Kidney epithelial cell (primary cell): Measurements from ENCODE around the gene CYBB. TPM values are rescaled to one million over a fixed set of nuclear protein-coding genes. Genes with fewer than 3 reads are reported as not detected.

Experiments
- DNase-seq: peaks from one replicate; pipeline ENCODE4 v3.0.0-alpha.2; 2010; ENCODE audit warnings: low read depth
- H3K27me3 ChIP-seq: 2 replicates; pipeline ENCODE4 v1.6.0; 2011; ENCODE audit warnings: low read length; ENCODE audit not compliant: control insufficient read depth, insufficient read depth
- H3K36me3 ChIP-seq: 2 replicates; pipeline ENCODE4 v1.5.1; 2011; ENCODE audit warnings: low read length; ENCODE audit not compliant: control insufficient read depth, insufficient read depth
- H3K4me3 ChIP-seq: 2 replicates; pipeline ENCODE4 v1.5.1; 2011; ENCODE audit warnings: low read depth, mild to moderate bottlenecking, control low read depth, low read length
- CTCF ChIP-seq: IDR thresholded peaks from 2 replicates; pipeline ENCODE4 v1.5.1; 2011; ENCODE audit warnings: mild to moderate bottlenecking, moderate library complexity, low read length, control low read depth, inconsistent platforms; ENCODE audit not compliant: insufficient read depth, poor library complexity, severe bottlenecking
- total RNA-seq: library from RNA; depleted of rRNA; stranded (reverse); fragments of >200 nt; gene quantifications from 2 replicates; pipeline ENCODE4 v1.2.3, GENCODE V29; 2015

CYBB gene
- total RNA-seq, 1 donor from 2014 or later, result 0.38 TPM

DNA sequence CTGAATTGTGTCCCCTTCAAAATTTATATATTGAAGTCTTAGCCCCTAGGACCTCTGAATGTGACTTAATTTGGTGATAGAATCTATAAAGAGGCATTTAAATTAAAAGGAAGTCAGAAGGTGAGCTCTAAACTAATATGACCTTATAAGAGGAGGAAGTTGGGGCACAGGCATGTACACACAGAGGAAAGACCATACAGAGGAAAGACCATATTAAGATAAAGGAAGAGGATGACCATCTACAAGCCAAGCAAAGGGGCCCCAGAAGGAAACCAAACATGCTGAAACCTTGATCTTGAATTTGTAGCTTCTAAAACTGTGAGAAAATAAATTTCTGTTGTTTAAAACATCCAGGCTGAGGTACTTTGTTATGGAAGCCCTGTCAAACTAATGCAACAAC is 26.9 kb upstream of the CYBB start:
- H3K4me3 ChIP-seq, result no peak overlapping the region
- DNase-seq, result no peak
- H3K36me3 ChIP-seq, result no peaks in the 10 kb centered on the region
- no peak for TF ChIP-seq CTCF
- no peaks in the 10 kb centered on the region for H3K27me3 ChIP-seq

DNA sequence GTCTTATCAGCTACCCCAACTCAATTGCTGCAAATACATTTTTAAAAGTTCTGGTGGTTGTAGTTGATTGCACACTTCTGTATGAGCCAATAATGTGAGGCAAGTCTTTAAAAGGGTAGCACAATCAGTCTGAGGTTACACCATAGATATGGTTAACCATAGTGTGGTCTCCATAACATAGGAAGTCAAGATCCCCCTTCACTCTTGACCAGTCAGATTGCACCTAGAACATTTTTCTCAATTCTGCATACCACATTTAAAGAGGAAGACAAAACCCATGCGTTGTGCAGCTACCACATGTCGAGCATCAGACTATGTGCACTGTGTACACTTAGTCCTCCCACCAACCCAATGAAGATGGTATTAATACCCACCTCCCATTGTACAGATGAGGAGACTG is 26.5 kb upstream of the CYBB start:
- Histone ChIP-seq H3K4me3 (no peak overlapping the region), H3K36me3 (no peaks in the 10 kb centered on the region), H3K27me3 (no peaks in the 10 kb centered on the region)
- TF ChIP-seq CTCF, result no peak
- no peak for DNase-seq

GRCh38 chrX:37754516-37754915 is 25.3 kb upstream of the CYBB start:
- TF ChIP-seq CTCF, result no peak
- no peaks in the 10 kb centered on the region for H3K27me3 ChIP-seq
- no peaks in the 10 kb centered on the region for H3K36me3 ChIP-seq
- H3K4me3 ChIP-seq, result no peak overlapping the region
- DNase-seq, result no peak

DNA sequence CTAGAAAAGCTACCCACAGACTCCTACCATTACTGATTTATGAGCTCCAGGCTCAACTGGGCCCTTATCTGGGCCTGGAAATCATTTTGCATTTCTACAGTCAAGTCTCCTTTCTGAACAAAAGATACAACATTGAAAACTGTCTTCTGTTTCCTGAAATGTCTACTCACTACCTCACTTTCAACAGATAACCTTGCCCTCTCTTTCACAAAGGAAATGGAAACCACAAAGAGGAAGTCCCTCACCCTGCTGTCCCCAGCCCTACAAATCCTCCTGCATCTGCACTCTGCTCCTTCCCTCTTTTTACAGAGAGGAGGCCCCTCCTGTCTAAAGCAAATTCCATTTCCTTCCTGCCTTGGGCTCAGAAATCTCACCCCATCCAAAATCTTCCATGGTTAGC is 24.8 kb upstream of the CYBB start:
- Histone ChIP-seq H3K4me3 (no peak overlapping the region), H3K27me3 (no peaks in the 10 kb centered on the region), H3K36me3 (no peaks in the 10 kb centered on the region)
- no peak for TF ChIP-seq CTCF
- no peak for DNase-seq

DNA sequence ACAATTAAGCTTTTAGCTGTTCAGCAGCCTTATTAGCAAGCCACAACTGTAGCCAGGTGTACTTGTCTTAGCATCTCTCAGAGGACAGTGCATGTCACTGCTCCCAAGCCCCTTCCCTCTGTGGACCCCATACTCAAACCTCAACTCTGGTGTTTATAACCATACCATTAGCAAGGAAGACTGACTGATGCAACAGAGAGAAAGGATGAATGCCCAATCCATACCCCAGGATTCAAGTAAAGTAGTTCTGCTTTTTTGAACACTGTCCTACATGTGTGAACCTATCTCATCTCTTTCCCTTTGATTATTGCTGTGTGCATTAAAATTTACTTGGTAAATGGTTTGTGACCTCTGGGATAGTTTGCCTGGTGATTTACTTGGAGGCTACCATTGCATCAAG is 22.8 kb upstream of the CYBB start:
- no peak for DNase-seq
- no peak for TF ChIP-seq CTCF
- no peaks in the 10 kb centered on the region for H3K27me3 ChIP-seq

DNA sequence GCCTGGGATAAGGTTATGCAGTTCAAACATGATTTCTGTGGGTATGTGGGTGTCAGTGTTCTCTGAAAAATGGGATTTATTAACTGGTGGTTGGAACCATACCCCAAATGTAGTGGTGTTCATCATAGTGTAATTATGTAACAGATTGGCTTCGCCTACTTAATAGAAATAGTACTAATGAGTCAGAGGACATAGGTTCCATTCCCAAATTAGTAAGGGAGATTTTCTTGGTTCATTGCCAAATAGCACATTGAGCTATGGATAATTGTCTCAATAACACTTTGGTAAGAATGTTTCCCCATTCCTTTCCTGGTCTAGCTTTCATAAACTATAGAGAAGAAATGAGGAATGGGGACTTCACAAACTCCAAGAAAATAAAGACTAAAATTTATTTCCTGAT is 20.5 kb upstream of the CYBB start:
- Histone ChIP-seq H3K36me3 (no peaks in the 10 kb centered on the region), H3K27me3 (no peaks in the 10 kb centered on the region), H3K4me3 (no peak overlapping the region)
- no peak for TF ChIP-seq CTCF
- no peak for DNase-seq

More for the DNA sequence above, 22.8 kb upstream of the CYBB start:
- Histone ChIP-seq H3K4me3 (no peak overlapping the region), H3K36me3 (no peaks in the 10 kb centered on the region)
